NCI-H510A (cell line): ENCODE data around the gene CXCL6.
A peak's percentile ranks its signal among the peaks of the same experiment; 100 is the strongest.

Experiments
- DNase-seq: peaks from one replicate; lab custom pipeline; 2025; lab: John Stamatoyannopoulos, UW

The CXCL6 gene

DNA sequence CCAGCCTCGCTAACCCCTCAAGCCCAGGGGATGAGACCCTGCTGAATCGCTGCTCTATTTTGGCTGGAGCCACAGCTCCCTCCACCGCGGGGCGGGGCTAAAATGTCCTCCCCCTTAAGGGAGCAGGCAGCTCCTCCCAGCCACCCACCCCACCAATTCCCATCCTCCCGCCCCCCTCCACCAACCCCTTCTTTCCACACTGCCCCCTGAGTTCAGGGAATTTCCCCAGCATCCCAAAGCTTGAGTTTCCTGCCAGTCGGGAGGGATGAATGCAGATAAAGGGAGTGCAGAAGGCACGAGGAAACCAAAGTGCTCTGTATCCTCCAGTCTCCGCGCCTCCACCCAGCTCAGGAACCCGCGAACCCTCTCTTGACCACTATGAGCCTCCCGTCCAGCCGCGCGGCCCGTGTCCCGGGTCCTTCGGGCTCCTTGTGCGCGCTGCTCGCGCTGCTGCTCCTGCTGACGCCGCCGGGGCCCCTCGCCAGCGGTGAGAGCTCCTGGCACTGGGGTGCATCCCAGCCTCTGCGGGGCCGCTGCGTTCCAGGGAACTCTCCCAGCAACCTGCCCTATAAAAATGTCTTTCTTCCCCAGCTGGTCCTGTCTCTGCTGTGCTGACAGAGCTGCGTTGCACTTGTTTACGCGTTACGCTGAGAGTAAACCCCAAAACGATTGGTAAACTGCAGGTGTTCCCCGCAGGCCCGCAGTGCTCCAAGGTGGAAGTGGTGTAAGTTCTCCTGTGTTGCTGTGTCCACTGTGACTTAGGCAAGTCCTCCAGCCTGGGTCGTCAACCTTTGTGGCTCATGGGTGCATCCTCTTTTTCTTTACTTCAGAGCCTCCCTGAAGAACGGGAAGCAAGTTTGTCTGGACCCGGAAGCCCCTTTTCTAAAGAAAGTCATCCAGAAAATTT lies at the start of gene CXCL6:
TSS of gene CXCL6 (plus strand) at position 306 of the 907 bp plus-strand sequence. CDS start at position 379, 73 bp downstream.
- DNase-seq = peak; percentile 29

DNA sequence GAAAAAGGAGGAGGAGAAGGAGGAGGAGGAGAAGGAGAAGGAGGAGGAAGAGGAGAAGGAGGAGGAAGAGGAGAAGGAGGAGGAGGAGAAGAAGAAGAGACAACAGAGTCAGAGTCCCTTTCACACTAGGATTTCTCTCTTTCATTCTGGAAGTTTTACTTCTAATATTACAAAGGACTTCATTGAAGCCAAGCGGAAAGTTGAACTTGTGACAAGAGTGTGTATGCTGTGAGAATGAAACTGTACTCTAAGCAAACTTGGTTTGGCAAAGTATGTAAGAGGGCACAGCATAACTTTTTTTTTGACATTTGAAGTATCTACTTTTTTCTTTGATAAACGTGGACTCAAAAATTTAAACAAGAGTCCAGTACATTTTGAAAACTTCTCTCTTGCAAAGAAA lies 48.1 kb upstream of the CXCL6 start:
- DNase-seq = no peak

DNA sequence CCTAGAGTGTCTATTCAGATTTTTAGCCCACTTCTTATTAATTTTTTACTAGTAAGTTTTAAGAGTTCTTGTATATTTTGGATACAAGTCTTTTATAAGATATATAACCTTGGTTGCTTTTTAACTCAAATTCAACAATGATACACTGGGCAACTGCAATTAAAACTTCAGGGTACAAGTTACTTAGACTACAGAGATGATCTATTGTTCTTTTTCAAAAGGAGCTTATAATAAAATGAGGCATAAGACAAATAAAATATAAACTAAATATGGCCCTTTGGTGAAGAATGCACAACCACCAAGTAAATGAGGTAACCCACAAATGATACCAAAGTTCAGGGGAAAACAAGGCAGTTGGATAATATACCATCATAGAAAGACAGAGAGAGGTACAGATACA lies 37.6 kb upstream of the CXCL6 start:
- DNase-seq = no peak

GRCh38 chr4:73800206-73800605 lies 36.3 kb upstream of the CXCL6 start:
- no peak for DNase-seq

DNA sequence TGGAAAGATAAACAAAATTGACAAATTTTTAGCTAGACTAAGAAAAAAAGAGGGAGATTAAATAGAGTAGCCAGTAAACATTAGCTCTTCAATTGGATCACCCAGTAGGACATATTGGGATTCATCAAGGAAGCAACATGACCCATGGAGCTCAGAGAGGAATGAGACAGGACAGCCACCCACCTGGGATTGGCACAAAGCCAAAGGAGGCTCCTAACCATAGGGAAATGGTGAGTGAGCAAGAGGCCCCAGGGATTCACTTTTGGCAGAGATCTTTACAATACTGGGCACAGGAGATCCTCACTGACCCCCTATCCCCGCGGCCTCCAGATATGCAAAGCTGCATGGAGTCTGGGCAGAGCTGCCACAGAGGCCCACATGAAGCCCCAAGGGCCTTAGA lies 34.8 kb upstream of the CXCL6 start:
- no peak for DNase-seq

- no peak for DNase-seq
Observed at GRCh38 chr4:73803213-73803612, 33.3 kb upstream of the CXCL6 start.

DNA sequence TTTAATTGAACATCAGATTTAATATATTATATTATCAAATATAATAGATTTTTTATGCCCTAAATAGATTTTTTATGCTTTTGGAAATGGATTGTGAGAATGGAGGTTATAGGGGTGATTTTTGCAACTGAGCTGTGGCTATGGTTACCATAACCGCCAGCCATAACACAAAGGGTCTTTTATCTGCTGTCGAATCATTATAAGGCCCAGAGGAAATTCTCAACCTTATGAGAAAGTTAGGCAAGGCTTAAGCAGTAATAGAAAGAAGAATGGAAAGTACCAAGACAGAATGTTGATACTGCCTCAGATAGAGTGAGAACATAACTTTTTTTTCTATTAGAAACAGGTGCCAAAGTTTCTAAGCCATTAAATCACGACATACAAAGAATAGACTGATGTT lies 26.3 kb upstream of the CXCL6 start:
- DNase-seq = no peak

DNA sequence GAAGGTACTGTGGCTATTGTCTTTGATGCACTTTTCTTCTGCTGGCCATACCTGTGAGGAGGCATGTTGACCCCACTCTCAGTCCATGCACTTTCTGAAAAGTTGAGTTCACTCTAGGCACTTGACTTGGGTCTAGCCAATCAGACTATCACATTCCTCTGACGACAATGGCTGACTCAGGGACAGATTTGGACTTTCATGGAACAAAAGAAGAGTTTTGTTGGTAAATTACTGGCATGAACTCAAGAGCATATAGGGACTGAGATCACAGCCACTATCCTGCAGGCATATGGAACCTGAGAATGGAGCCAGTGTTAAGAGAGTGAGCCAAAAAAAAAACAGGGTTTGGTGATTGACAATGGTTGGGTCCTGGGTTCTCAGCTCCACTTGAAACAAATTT lies 24.6 kb upstream of the CXCL6 start:
- no peak for DNase-seq

DNA sequence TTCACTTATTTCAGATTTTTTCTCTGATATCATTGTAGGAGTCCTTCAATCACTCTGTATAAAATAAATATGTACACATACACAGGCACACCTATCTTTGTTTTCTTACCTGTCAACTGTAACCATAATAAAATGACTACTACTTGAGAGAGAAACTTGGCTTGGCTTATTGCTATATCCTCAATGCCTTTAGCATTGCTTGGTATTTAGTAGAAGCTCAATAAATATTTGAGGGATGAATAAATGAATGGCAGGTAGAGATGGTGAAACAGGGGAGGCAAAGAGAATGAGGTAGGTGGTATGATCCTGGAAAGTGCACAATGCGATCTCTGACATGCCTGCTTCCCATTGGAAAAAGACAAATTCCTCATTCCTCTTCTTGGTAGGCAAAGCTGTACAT lies 21.8 kb upstream of the CXCL6 start:
- no peak for DNase-seq

- no peak for DNase-seq
Observed at GRCh38 chr4:73815145-73815544, 21.3 kb upstream of the CXCL6 start.

DNA sequence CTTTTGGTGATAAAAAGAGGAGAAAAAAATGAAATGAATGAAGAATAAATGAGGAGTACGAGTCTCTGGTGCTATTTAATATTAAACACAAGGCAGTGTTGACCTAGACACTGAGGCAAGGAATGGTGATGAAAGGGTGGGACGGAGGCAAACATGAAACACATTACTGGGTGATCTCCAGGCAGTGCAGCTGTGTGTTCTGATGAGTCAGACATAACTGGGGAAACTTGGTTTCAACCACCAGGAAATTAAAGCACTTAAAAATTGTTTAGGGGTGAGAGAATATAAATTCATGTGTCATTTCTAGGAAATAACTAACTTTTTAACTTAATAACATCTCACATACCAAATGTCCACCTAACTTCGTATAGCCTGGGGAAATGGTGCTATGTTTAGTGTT lies 19.7 kb upstream of the CXCL6 start:
- peak; percentile 11 for DNase-seq

- peak; percentile 41 for DNase-seq
Observed at GRCh38 chr4:73817341-73817740, 19.1 kb upstream of the CXCL6 start.

- DNase-seq = no peak
Observed at GRCh38 chr4:73821325-73821724, 15.2 kb upstream of the CXCL6 start.

GRCh38 chr4:73822389-73822788 lies 14.1 kb upstream of the CXCL6 start:
- DNase-seq = no peak

DNA sequence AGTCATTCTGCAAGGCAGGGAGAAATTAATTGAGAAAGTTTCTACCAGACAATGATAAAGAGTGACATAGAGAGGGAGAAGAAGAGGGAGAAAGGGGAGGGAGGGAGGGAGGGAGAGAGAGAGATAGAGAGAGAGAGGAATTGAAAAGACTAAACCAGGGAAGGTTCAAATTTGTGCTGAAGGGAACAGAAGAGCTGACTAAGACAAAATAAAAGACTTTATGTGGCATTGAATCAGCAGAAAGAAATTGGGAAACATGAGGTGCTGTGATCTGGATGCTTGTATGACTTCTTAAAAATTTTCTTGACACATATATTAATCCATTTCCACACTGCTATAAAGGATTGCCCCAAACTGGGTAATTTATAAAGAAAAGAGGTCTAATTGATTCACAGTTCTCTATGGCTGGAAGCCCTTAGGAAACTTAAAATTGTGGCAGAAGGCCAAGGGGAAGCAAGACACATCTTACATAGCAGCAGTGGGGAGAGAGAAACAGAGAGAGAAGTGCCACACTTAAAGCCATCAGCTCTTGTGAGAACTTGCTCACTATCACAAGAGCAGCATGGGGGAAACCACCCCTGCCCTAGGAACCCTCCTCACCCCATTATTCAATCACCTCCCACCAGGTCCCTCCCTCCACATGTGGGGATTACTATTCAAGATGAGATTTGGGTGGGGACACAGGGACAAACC lies 13.5 kb upstream of the CXCL6 start:
- no peak for DNase-seq

DNA sequence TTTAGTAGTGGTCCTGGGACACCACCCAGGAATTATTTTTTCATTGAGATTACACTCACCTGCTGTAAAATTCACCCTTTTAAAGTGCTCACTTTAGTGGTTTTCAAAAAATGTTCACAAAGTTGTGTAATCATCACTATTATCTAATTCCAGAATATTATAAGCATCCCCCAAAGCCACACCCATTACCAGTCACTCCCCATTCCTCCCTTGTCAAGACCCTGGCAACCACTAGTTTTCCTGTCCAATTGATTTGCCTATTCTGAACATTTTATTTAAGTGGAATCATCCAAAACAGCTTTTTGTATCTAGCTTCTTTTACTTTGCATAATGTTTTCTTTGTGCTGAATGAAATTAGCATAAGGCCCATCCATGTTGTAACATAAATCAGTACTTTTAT lies 12.7 kb upstream of the CXCL6 start:
- no peak for DNase-seq

GRCh38 chr4:73828956-73829355 lies 7.5 kb upstream of the CXCL6 start:
- no peak for DNase-seq

DNA sequence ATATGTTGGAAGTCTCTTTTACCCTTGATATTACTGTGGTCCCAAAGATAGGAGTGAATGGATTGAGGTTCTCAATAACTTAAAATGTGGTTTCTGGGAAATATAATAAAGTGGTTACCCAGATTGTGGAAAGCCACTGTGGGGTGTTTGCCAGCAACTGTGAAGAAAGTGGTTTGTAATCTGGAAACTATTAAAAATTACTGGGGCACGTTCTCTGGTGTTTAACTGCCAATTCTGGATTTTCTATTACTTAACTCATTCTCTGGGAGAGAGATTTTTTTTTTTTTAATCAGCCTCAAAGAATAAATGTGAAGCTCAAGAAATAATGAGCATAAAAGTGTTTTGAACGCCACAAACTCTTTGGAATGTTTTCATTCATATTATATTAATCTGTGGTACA lies 4.9 kb upstream of the CXCL6 start:
- no peak for DNase-seq

DNA sequence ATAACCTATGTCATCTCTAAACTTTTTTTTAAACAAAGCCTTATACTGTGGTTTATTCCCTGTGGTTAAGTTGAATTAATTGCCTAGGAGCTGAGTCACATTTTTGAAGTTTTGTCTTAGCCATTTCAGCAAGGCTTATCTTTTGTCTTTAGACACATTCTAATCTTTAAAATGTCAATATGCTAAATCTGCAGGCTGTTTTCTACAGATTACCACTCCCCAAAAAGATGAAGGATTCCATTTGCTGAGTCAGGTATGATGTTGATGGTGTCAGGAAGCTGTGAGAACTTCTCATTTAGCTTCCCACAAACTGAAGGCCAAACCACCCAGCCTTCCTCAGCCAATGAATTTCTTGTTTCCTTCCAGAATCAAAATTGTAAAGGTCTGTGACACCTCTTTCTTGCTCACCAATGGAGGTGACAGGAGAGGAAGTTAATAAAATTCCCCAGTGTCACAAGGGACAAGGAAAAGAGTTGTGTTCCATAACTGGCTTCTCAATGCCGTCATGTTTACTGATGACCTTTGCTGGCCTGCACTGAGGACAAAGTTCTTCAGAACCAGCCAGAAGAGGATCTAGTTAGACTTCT lies 3.7 kb upstream of the CXCL6 start:
- no peak for DNase-seq

DNA sequence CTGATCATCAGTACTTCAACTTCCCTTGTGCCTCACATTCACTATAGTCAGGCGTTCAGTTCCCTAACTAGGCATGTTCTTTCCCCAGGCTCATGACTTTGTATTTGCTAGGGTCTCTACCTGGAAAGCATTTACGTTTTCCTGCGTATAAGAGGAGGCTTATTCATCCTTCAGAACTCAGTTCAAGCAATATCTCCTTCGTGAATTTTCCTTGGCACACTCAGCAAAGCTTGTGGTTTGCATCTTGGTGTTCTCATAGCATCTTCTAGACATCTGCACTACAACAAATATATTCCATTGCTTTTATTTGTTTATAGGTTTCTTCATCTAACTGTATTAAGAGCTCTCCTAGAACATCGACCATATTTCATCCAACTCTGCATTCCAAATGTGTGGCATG lies 2.6 kb downstream of the CXCL6 start:
- DNase-seq = no peak

DNA sequence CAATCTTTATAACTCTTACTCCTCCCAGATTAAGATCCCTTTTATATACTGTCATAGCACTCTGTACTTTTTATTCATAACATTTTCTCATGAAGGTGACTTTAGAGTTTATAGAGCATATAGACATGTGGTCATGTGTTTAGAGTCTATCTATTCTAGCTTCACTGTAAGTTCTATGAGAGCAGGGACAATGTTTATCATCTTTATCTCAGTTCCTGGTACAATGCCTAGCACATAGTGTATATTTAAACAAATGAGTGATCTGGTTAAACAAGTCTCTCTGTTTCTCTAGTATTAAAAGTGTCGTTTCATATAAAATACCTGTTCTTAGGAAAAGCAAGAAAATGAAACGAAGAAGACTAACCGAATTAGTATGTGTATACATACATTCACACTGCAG lies 3.2 kb downstream of the CXCL6 start:
- no peak for DNase-seq

- no peak for DNase-seq
Observed at GRCh38 chr4:73841243-73841925, 4.9 kb downstream of the CXCL6 start.

DNA sequence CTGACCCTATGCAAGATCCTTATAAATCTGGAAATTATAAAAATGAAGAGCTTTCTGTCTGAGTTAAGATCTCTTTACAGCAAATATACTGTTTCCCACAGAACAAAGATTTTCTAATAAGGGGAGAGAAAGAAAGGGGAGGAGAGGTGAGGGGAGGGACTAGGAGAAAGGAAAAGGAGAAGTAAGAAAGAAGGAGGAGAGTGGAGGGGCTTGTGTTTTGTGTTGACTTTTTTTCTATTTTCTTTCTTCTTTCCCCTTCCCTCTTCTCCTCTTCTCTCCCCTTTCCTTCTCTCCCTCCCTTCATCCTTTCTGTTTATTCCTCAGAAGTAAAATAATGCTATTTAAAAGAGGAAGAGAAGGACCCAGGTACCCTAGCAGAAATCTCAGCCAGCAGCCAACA lies 6.2 kb downstream of the CXCL6 start:
- DNase-seq = no peak
